Stomach (tissue), 4 donors: ENCODE results near the gene KCNJ16.

Experiments
- POLR2A ChIP-seq, 4 donors: fragments of 450-650 bp; IDR thresholded peaks; one replicate each; pipeline ENCODE4 v1.6.1; 2016; ENCODE audit warnings: antibody characterized with exemption in 4 of 4, control low read depth in 2 of 4, mild to moderate bottlenecking in 1 of 4, moderate library complexity in 1 of 4
- POLR2AphosphoS5 ChIP-seq, 3 donors: sonication (generic); formaldehyde crosslinking; IDR thresholded peaks; one replicate each; pipeline ENCODE4 v1.6.1; 2016; ENCODE audit warnings: antibody characterized with exemption in 3 of 3
- TF ChIP-seq, protein P1 (sequence below), 7 experiments: fragments of 450-650 bp in 4 of 7; fragments of 200-600 bp in 3 of 7; sonication (generic) in 3 of 7; IDR thresholded peaks; one replicate each; pipeline ENCODE4 v1.5.1; 2016 to 2019; ENCODE audit warnings: antibody characterized with exemption in 7 of 7, control low read depth in 2 of 7, mild to moderate bottlenecking in 1 of 7

DNA sequence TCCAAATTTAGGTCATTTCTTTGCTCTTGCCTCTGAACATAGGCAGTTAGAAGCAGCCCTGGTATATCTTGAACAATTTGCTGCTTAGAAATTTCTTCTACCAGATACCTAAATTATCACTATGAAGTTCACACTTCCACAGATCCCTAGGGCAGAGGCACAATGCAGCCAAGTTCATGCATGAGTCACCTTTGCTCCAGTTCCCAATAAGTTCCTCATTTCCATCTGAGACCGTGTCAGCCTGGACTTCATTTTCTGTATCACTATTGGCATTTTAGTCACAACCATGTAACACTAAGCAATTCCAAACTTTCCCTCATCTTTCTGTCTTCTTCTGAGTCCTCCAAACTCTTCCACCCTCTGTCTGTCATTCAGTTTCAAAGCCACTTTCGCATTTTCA, 45.0 kb downstream of the KCNJ16 start:
- TF ChIP-seq, protein P1, sequence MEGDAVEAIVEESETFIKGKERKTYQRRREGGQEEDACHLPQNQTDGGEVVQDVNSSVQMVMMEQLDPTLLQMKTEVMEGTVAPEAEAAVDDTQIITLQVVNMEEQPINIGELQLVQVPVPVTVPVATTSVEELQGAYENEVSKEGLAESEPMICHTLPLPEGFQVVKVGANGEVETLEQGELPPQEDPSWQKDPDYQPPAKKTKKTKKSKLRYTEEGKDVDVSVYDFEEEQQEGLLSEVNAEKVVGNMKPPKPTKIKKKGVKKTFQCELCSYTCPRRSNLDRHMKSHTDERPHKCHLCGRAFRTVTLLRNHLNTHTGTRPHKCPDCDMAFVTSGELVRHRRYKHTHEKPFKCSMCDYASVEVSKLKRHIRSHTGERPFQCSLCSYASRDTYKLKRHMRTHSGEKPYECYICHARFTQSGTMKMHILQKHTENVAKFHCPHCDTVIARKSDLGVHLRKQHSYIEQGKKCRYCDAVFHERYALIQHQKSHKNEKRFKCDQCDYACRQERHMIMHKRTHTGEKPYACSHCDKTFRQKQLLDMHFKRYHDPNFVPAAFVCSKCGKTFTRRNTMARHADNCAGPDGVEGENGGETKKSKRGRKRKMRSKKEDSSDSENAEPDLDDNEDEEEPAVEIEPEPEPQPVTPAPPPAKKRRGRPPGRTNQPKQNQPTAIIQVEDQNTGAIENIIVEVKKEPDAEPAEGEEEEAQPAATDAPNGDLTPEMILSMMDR (IDR thresholded peaks at IDR 0.05), result no peak
- TF ChIP-seq POLR2AphosphoS5 (IDR thresholded peaks at IDR 0.05) (no peak), POLR2A (IDR thresholded peaks at IDR 0.05) (no peak)
